ENCODE data around the gene NFIA. TPM values are rescaled to one million over a fixed set of nuclear protein-coding genes. Genes with fewer than 3 reads are reported as not detected.

Gene NFIA
- total and polyA plus RNA-seq, 2 of the 13 experiments (the other 11 are each of a cell fraction or from before 2014, with no cell fraction given) = 14.7 to 28.5 TPM

DNA sequence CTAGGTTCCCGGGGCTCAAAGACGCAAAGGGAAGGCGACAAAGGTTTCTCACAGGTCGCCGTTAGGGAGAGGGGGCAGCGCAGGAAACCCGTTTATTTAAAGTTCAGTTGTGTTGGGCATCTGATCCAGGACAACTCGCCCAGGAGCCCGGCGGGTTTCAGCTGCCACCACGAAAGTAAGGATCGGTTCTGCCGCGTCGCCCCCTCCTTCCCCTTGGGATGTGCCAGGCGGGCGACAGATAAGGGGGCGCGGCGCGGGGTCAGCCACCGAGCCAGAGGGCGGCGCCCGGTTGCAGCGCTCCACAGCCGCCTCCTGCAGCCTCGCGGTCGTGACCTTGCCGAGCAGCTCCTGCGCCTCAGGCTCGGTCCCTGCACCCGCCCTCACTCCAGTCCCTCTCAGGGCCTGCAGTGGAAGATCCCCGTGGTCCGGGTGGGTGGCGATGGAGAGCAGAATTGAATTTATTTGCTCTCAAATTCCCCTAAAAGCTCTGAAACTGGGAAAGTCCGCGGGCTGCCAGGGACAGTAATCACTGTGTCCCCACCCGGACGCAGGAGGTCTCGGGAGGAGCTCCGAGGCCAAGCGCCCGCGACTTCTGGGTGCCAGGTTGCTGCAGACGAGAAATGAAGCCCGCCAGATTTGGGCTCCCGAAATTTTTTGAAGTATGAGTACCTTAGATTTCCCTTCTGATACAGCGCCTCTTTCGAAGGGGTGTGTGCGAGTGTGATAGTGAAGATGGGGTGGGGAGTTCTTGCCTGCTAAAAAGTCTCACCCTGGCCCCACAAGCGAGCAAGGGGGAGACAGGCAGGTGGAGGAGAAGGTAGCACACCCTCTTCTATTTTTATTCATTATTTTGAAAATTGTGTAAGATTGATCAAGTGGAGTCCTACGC, 28.4 kb upstream of the NFIA start (continued):
- TF ChIP-seq, protein P1, sequence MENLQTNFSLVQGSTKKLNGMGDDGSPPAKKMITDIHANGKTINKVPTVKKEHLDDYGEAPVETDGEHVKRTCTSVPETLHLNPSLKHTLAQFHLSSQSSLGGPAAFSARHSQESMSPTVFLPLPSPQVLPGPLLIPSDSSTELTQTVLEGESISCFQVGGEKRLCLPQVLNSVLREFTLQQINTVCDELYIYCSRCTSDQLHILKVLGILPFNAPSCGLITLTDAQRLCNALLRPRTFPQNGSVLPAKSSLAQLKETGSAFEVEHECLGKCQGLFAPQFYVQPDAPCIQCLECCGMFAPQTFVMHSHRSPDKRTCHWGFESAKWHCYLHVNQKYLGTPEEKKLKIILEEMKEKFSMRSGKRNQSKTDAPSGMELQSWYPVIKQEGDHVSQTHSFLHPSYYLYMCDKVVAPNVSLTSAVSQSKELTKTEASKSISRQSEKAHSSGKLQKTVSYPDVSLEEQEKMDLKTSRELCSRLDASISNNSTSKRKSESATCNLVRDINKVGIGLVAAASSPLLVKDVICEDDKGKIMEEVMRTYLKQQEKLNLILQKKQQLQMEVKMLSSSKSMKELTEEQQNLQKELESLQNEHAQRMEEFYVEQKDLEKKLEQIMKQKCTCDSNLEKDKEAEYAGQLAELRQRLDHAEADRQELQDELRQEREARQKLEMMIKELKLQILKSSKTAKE (CRISPR knock-in tag; IDR thresholded peaks at IDR 0.05; ENCODE audit: borderline replicate concordance) = no peak
- TF ChIP-seq CEBPB (IDR thresholded peaks at IDR 0.05; ENCODE audit: borderline replicate concordance, low read depth, low read length) = no peak
- TF ChIP-seq KAT2B (IDR thresholded peaks at IDR 0.05; ENCODE audit: borderline replicate concordance, low read depth, low read length) = no peak
- no peak for TF ChIP-seq MYNN (CRISPR knock-in tag; IDR thresholded peaks at IDR 0.05; ENCODE audit: low read depth)
- no peak for TF ChIP-seq ZNF747 (CRISPR knock-in tag; IDR thresholded peaks at IDR 0.05; ENCODE audit: borderline replicate concordance)
- TF ChIP-seq PRMT3 (CRISPR knock-in tag; IDR thresholded peaks at IDR 0.05; ENCODE audit: borderline replicate concordance, low read depth) = no peak
- TF ChIP-seq SIX1 (CRISPR knock-in tag; IDR thresholded peaks at IDR 0.05; ENCODE audit: borderline replicate concordance) = no peak
- no peak for TF ChIP-seq TBP (CRISPR knock-in tag; IDR thresholded peaks at IDR 0.05)
- TF ChIP-seq CBX2 (IDR thresholded peaks at IDR 0.05; ENCODE audit: low read depth, low read length) = no peak; the same call in none of the 2 replicates
- no peak for TF ChIP-seq CBX2 (CRISPR knock-in tag; IDR thresholded peaks at IDR 0.05; ENCODE audit: low read depth)
- TF ChIP-seq, protein P2, sequence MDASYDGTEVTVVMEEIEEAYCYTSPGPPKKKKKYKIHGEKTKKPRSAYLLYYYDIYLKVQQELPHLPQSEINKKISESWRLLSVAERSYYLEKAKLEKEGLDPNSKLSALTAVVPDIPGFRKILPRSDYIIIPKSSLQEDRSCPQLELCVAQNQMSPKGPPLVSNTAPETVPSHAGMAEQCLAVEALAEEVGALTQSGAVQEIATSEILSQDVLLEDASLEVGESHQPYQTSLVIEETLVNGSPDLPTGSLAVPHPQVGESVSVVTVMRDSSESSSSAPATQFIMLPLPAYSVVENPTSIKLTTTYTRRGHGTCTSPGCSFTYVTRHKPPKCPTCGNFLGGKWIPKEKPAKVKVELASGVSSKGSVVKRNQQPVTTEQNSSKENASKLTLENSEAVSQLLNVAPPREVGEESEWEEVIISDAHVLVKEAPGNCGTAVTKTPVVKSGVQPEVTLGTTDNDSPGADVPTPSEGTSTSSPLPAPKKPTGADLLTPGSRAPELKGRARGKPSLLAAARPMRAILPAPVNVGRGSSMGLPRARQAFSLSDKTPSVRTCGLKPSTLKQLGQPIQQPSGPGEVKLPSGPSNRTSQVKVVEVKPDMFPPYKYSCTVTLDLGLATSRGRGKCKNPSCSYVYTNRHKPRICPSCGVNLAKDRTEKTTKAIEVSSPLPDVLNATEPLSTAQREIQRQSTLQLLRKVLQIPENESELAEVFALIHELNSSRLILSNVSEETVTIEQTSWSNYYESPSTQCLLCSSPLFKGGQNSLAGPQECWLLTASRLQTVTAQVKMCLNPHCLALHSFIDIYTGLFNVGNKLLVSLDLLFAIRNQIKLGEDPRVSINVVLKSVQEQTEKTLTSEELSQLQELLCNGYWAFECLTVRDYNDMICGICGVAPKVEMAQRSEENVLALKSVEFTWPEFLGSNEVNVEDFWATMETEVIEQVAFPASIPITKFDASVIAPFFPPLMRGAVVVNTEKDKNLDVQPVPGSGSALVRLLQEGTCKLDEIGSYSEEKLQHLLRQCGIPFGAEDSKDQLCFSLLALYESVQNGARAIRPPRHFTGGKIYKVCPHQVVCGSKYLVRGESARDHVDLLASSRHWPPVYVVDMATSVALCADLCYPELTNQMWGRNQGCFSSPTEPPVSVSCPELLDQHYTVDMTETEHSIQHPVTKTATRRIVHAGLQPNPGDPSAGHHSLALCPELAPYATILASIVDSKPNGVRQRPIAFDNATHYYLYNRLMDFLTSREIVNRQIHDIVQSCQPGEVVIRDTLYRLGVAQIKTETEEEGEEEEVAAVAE (CRISPR knock-in tag; IDR thresholded peaks at IDR 0.05; ENCODE audit: borderline replicate concordance) = no peak
- no peak for TF ChIP-seq ZNF614 (CRISPR knock-in tag; IDR thresholded peaks at IDR 0.05; ENCODE audit: borderline replicate concordance)
- TF ChIP-seq MEF2D (CRISPR knock-in tag; IDR thresholded peaks at IDR 0.05) = no peak
- no peak for TF ChIP-seq ZSCAN20 (CRISPR knock-in tag; IDR thresholded peaks at IDR 0.05; ENCODE audit: borderline replicate concordance)
- TF ChIP-seq ZNF44 (CRISPR knock-in tag; IDR thresholded peaks at IDR 0.05) = no peak
- no peak for TF ChIP-seq ZFP36 (IDR thresholded peaks at IDR 0.05; ENCODE audit: borderline replicate concordance, low read depth, low read length, partially characterized antibody)
- TF ChIP-seq, protein P3, sequence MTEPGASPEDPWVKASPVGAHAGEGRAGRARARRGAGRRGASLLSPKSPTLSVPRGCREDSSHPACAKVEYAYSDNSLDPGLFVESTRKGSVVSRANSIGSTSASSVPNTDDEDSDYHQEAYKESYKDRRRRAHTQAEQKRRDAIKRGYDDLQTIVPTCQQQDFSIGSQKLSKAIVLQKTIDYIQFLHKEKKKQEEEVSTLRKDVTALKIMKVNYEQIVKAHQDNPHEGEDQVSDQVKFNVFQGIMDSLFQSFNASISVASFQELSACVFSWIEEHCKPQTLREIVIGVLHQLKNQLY (CRISPR knock-in tag; IDR thresholded peaks at IDR 0.05) = no peak
- no peak for TF ChIP-seq POLR2AphosphoS2 (IDR thresholded peaks at IDR 0.05; ENCODE audit: low read depth, low read length)
- TF ChIP-seq ZNF468 (CRISPR knock-in tag; IDR thresholded peaks at IDR 0.05) = no peak
- TF ChIP-seq GFI1 (CRISPR knock-in tag; IDR thresholded peaks at IDR 0.05; ENCODE audit: borderline replicate concordance) = no peak
